Lung (tissue), 12 donors: ENCODE results near the gene RASIP1. TPM values are rescaled to one million over a fixed set of nuclear protein-coding genes. Genes with fewer than 3 reads are reported as not detected.
"Not testable (repeated sequence)": the region's sequence is repeated elsewhere in the genome, so short reads cannot be mapped to it uniquely, and the experiment has no call there.

Source experiments
- ATAC-seq: fragments of 200-7000 bp; cut with Tn5 transposase; one replicate; pipeline ENCODE4 v1.9.1; 2020; ENCODE audit warnings: moderate number of reproducible peaks; ENCODE audit not compliant: insufficient read depth, low FRiP score
- DNase-seq, 3 donors: peaks; one replicate each; pipeline ENCODE4 v3.0.0-alpha.2; 2013 to 2017
- H3K27ac ChIP-seq, 2 donors: one replicate each; pipeline ENCODE4 v1.5.1; 2013; ENCODE audit warnings: mild to moderate bottlenecking in 2 of 2, moderate library complexity in 2 of 2, control low read depth in 1 of 2, inconsistent platforms in 1 of 2, low read depth in 1 of 2, low read length in 1 of 2
- H3K27me3 ChIP-seq, 3 donors: one replicate each; pipeline ENCODE4 v1.5.1; 2013; ENCODE audit warnings: low read length in 2 of 3; ENCODE audit not compliant: control insufficient read depth in 3 of 3, insufficient read depth in 3 of 3
- H3K36me3 ChIP-seq, 4 donors: one replicate each; pipeline ENCODE4 v1.5.1; 2013; ENCODE audit warnings: low read length in 4 of 4, mild to moderate bottlenecking in 1 of 4, moderate library complexity in 1 of 4; ENCODE audit not compliant: control insufficient read depth in 4 of 4, insufficient read depth in 4 of 4
- H3K4me1 ChIP-seq, 5 donors: one replicate each; pipeline ENCODE4 v1.5.1; 2013; ENCODE audit warnings: low read length in 5 of 5, mild to moderate bottlenecking in 2 of 5, moderate library complexity in 1 of 5; ENCODE audit not compliant: control insufficient read depth in 5 of 5, insufficient read depth in 5 of 5
- H3K4me3 ChIP-seq: one replicate; pipeline ENCODE4 v1.5.1; 2013; ENCODE audit warnings: mild to moderate bottlenecking, control low read depth, moderate library complexity
- H3K9ac ChIP-seq, 2 donors: one replicate each; pipeline ENCODE4 v1.5.1; 2013; ENCODE audit warnings: low read length in 2 of 2, control low read depth in 1 of 2; ENCODE audit not compliant: insufficient read depth in 1 of 2
- H3K9me3 ChIP-seq, 4 donors: one replicate each; pipeline ENCODE4 v1.5.1; 2013; ENCODE audit warnings: low read length in 3 of 4, mild to moderate bottlenecking in 1 of 4, moderate library complexity in 1 of 4; ENCODE audit not compliant: control insufficient read depth in 4 of 4, insufficient read depth in 3 of 4
- WGBS, 2 donors: extraction: QIAGEN DNeasy Blood & Tissue Kit; methylation state at CpG; one replicate each; pipeline ENCODE4 v1.1.7; 2013; 5-methylcytosine and 5-hydroxymethylcytosine counted together
- polyA plus RNA-seq, 2 donors: library from polyadenylated mRNA; stranded (reverse); fragments of 200-250 nt; gene quantifications; one replicate each; pipeline ENCODE4 v1.2.1, GENCODE V29; 2013
- total RNA-seq, 2 donors: library from RNA; depleted of rRNA in 1 of 2; stranded (reverse); fragments of >200 nt in 1 of 2; gene quantifications; one replicate each; pipeline ENCODE4 v1.2.1, GENCODE V29; 2014 to 2021
- TF ChIP-seq, protein P1 (sequence below): IDR thresholded peaks from 2 replicates; pipeline ENCODE4 v1.5.1; 2012; ENCODE audit warnings: mild to moderate bottlenecking; ENCODE audit errors: control extremely low read depth, extremely low read depth
- donor health status: control.
- donor health status: control.
- donor health status: Bipolar disorder and iron deficiency.
- donor health status: healthy.
- donor health status: DM: yes; HTN: yes; CAD: no.

The RASIP1 gene
- total and polyA plus RNA-seq, 4 donors, result 24.7 to 37.9 (median 29.5) TPM

DNA sequence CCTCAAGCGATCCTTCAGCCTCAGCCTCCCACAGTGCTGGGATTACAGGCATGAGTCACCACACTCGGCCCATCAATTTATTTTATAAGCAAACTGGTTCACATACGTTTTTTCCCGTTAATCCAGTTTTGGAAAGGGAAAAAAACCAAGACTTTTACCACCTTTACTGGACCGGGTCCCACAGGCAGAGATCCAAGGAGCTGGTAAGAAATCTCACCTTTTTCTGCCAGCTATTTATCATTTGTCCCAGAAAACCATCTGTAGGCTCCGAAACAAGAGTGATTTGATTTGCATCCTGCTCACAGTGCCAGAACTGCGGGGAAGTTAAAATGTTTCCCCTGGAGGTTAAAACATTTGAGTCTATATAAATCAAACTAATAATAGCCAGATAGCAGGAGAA, 51.0 kb downstream of the RASIP1 start:
- TF ChIP-seq, protein P1, sequence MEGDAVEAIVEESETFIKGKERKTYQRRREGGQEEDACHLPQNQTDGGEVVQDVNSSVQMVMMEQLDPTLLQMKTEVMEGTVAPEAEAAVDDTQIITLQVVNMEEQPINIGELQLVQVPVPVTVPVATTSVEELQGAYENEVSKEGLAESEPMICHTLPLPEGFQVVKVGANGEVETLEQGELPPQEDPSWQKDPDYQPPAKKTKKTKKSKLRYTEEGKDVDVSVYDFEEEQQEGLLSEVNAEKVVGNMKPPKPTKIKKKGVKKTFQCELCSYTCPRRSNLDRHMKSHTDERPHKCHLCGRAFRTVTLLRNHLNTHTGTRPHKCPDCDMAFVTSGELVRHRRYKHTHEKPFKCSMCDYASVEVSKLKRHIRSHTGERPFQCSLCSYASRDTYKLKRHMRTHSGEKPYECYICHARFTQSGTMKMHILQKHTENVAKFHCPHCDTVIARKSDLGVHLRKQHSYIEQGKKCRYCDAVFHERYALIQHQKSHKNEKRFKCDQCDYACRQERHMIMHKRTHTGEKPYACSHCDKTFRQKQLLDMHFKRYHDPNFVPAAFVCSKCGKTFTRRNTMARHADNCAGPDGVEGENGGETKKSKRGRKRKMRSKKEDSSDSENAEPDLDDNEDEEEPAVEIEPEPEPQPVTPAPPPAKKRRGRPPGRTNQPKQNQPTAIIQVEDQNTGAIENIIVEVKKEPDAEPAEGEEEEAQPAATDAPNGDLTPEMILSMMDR, result no peak
- 72 to 82% methylated on average over 7 of the region's 7 CpGs for WGBS, 2 donors
- Histone ChIP-seq H3K9ac (no peak overlapping the region), H3K4me3 (no peak overlapping the region), H3K9me3 (no peaks in the 10 kb centered on the region), H3K27ac (no peak overlapping the region), H3K27me3 (no peaks in the 10 kb centered on the region), H3K36me3 (no peaks in the 10 kb centered on the region), H3K4me1 (peaks cover 0 to 3% (median 0%) of the 10 kb centered on the region in 5 donors)
- DNase-seq (no peak), ATAC-seq (no peak)

GRCh38 chr19:48687776-48688175, 52.6 kb downstream of the RASIP1 start:
- H3K9me3 ChIP-seq, result no peaks in the 10 kb centered on the region
- H3K4me3 ChIP-seq, result no peak overlapping the region
- no peaks in the 10 kb centered on the region for H3K27me3 ChIP-seq
- 91 to 94% methylated on average over 3 of the region's 3 CpGs for WGBS, 2 donors
- ATAC-seq, result no peak
- no peak for DNase-seq
- no peaks in the 10 kb centered on the region for H3K36me3 ChIP-seq
- H3K9ac ChIP-seq, result no peak overlapping the region
- H3K4me1 ChIP-seq, result peaks cover 0 to 7% (median 0%) of the 10 kb centered on the region in 5 donors
- TF ChIP-seq, protein P1, result no peak
- no peak overlapping the region for H3K27ac ChIP-seq

DNA sequence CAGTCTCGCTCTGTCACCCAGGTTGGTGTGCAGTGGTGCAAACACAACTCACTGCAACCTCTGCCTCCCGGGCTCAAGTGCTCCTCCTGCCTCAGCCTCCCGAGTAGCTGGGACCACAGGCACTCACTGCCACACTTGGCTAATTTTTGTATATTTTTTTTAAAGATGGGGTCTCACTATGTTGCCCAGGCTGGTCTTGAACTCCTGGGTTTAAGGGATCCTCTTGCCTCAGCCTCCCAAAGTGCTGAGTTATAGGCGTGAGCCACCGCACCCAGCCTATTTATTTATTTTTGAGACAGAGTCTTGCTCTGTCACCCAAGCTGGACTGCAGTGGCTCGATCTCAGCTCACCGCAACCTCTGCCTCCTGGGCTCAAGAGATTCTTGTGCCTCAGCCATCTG, 53.8 kb downstream of the RASIP1 start:
- H3K4me1 ChIP-seq, H3K27me3 ChIP-seq, ATAC-seq, H3K9me3 ChIP-seq, H3K9ac ChIP-seq, H3K4me3 ChIP-seq, H3K36me3 ChIP-seq, H3K27ac ChIP-seq, DNase-seq: not testable (repeated sequence)
- WGBS, 2 donors, result 92 to 96% methylated on average over 7 of the region's 7 CpGs

- Histone ChIP-seq H3K36me3 (no peaks in the 10 kb centered on the region), H3K9ac (no peak overlapping the region), H3K9me3 (no peaks in the 10 kb centered on the region), H3K27ac (no peak overlapping the region), H3K4me3 (no peak overlapping the region), H3K27me3 (no peaks in the 10 kb centered on the region), H3K4me1 (peaks cover 0 to 7% (median 0%) of the 10 kb centered on the region in 5 donors)
- TF ChIP-seq, protein P1, result no peak
- ATAC-seq, result no peak
- DNase-seq, result no peak
- WGBS, 2 donors, result 83 to 91% methylated on average over 3 of the region's 3 CpGs
These were observed 54.3 kb downstream of the RASIP1 start for GRCh38 chr19:48686088-48686487.
